GM19328 (cell line): ENCODE results near the gene SAMHD1.
"Not testable (repeated sequence)": the region's sequence is repeated elsewhere in the genome, so short reads cannot be mapped to it uniquely, and the experiment has no call there.

Source experiments
- ATAC-seq: cut with Tn5 transposase; IDR thresholded peaks from one replicate; pipeline ENCODE4 v1.9.1; 2021; ENCODE audit warnings: mild to moderate bottlenecking, moderate library complexity; ENCODE audit not compliant: unreplicated experiment

Gene SAMHD1

DNA sequence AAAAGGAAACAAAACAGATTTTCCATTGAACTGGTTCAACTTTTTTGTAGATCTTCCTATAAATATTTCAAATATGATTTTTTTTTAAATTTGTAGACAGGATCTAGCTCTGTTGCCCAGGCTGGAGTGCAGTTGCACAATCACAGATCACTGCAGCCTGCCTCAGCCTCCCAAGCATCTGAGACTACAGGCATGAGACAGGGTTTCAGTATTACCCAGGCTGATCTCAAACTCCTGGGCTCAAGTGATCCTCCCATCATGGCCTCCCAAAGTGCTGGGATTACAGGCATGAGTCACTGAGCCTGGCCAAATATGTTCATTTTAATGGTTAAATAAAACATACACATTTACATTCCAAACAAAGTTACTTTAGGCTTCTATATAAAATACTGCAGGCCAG is 33.6 kb downstream of the SAMHD1 start:
- ATAC-seq, result no peak

DNA sequence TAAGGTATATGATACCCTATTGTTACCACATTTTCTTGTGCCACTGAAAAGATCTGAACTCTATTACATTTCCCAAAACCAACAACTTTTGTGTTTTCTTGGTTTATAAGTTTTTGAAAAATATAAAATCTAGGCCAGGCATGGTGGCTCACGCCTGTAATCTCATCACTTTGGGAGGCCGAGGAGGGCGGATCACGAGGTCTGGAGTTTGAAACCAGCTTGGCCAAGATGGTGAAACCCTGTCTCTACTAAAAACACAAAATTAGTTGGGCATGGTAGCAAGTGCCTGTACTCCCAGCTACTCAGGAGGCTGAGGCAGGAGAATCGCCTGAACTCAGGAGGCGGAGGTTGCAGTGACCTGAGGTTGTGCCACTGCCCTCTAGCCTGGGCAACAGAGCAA is 34.3 kb downstream of the SAMHD1 start:
- ATAC-seq, result no peak

DNA sequence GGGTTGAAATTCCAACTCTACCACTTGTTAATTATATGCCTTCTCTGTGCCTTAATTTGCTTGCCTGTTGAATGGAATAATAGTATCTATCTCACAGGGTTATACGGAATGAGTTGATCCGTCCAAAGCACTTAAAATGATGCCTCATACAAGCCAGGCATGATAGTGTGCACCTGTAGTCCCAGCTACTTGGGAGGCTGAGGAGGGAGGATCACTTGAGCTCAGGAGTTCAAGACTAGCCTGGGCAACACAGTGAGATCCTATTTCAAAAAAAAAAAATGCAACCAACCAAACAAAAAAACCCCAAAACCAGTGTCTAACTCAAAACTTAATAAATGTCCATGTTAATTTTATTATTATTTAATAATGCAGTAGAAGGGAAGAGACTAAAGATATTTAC is 35.3 kb downstream of the SAMHD1 start:
- ATAC-seq, result no peak

DNA sequence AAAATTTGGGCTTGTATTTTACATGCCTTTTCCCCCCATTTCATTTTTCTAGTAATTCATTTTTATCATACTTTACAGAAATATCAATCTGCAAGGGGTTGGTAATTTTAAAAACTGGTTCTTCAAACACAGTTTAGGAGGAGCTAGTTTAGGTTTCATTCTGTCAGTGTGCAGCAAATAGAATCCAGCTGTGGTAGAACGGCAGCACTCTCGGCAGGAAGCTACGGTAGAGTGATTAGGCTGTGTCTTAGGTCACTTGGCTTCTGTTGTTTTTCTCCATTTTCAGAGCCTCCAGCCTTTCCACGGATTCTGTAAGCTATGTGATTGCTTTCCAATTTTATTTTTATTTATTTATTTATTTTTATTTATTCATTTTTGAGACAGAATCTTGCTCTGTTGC is 42.9 kb downstream of the SAMHD1 start:
- no peak for ATAC-seq

DNA sequence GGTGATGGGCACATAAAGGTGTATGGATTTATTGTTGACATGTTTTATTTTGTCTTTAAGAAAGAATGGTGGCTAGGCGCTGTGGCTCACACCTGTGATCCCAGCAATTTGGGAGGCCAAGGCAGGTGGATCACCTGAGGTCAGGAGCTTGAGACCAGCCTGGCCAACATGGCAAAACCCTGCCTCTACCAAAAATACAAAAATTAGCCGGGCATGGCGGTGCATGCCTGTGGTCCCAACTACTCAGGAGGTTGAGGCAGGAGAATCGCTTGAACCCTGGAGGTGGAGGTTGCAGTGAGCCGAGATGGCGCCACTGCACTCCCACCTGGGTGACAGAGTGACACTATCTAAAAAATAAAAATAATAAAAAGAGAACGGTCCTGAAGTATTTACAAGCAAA is 45.4 kb downstream of the SAMHD1 start:
- ATAC-seq, result not testable (repeated sequence)

DNA sequence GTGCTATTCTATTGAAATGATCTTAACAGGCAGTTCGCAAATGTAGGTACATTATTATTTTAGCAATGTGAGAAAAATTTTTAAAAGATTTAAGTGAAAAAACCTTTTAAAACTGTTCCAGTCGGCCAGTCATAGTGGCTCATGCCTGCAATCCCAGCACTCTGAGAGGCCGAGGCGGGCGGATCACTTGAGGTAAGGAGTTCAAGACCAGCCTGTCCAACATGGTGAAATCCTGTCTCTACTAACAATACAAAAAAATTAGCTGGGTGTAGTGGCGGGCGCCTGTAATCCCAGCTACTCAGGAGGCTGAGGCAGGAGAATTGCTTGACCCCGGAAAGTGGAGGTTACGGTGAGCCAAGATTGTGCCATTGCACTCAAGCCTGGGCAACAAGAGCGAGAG is 45.9 kb downstream of the SAMHD1 start:
- ATAC-seq, result not testable (repeated sequence)

DNA sequence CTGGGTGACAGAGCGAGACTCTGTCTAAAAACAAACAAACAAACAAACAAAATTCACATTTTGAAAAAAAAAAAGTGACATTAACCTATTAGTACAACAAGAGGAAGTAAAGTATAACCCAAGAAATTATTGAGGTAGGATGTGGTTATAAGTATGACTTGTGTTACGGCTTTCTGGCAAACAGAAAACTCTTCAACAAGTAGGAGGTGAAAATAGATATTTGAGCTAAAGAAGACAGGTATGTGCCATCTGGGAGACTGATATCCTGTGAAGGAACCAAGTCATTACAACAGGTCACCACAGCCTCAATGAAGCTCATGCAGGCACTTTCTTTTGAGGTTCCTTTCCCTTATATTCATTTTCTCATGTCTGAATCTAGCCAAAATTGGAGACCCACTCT is 46.8 kb downstream of the SAMHD1 start:
- ATAC-seq, result no peak

DNA sequence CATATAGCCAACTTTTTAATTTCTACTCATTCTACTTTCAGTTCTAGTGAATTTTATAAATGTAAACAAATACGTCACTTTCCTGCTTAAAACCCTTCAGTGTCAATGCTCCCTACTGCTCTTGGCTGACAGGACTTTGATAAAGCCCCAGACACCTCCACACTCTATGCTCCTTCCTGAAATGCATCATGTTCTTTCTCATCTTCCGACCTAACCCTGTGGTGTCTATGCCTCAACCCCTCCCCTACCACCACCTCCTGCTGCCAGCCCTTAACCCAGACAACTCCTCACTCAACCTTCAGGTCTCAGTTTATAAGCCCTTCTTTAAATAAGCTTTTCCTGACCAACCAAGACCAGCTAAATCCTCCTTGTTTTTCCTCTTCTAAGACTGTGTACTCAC is 56.5 kb downstream of the SAMHD1 start:
- ATAC-seq, result no peak

DNA sequence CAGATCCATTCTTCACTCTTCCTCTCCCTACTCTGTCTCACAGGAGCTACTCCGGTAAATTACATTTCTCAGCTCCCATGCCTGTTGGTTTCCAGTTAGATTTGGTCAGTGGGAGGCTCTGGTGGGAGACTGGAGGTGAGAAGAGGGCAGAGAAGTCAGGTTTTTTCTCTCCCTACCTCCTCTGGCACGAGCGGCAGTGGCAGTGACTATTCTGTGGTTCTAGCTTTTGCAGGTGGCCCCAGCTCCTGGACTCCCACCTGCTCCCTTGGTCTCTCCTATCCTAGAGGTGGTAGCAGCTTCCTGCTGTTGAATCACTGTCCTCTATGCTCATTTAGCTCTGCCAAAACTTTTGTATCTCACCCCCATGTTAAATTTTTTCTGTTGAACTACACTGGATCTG is 57.7 kb downstream of the SAMHD1 start:
- ATAC-seq, result no peak

DNA sequence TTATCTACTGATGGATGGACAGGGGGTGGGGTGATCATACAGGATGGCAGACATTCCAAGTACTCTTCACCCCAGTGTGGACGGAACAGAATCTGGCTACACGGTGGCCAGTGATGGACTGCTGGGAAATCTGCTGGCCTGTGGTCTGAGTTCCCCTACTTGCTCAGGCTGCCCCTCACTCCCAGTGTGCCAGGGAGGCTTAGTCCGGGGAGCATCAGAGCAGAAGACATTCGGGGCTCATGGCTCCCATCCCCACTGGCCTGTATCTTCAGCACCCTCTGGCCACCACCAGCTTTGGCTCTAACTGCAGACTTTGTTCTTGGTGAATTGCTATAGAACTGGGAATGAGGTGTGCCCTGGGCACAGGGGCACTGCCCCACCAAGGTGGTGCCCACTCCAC is 60.3 kb downstream of the SAMHD1 start:
- no peak for ATAC-seq

DNA sequence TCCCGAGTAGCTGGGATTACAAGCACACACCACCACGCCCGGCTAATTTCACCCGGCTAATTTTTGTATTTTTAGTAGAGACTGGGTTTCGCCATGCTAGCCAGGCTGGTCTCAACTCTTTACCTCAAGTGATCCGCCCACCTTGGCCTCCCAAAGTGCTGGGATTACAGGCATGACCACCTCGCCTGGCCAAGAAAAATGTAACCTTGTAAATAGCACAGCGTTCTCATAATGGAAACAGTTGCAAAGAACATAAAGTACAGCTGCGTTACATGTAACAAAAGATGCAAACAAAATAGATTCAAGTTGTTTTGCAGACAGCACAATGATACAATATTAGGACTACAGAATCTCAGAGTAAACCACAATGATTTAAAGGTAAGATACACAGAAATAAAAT is 60.9 kb downstream of the SAMHD1 start:
- ATAC-seq, result no peak

DNA sequence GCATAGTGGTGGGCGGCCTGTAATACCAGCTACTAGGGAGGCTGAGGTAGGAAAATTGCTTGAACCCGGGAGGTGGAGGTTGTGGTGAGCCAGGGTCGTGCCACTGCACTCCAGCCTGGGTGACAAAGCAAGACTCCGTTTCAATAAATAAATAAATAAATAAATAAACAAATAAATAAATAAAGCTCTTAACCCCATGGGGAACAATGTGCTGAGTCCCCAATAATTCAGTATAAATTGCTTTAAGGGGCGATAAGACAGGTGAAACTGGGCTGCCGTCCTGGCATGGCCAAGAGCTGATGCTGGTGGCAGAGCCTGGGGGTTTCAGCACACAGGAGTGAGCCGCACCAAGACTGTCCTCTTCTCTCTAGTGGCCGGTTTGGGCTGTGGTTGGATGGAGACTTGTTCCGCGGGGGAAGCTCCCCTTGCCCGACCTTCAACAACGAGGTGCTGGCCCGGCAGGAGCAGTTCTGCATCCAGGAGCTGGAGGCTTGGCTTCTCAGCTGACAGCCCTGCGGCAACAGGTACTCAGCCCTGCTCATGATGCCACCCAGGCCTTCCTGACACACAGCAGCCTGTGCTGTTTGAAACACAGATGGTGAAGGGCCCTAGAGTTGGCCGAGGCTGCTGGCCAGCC is 62.5 kb downstream of the SAMHD1 start:
- ATAC-seq, result no peak

DNA sequence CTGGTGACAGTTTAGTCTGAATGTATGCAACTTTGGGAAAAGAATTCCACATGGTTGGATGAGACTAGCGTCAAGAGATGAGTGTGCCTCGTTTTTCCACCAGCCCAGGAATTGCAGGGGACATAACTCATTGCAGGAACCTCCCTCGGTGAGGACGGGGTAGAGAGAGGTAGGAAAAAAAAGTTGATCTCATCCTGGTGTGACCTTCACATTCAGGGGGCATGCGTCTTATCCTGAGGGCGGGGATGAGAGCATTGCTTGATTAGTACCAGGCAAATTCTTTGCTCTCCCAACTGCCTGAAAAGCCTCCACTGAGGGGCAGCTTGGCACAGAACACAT is 63.8 kb downstream of the SAMHD1 start:
- ATAC-seq, result no peak

DNA sequence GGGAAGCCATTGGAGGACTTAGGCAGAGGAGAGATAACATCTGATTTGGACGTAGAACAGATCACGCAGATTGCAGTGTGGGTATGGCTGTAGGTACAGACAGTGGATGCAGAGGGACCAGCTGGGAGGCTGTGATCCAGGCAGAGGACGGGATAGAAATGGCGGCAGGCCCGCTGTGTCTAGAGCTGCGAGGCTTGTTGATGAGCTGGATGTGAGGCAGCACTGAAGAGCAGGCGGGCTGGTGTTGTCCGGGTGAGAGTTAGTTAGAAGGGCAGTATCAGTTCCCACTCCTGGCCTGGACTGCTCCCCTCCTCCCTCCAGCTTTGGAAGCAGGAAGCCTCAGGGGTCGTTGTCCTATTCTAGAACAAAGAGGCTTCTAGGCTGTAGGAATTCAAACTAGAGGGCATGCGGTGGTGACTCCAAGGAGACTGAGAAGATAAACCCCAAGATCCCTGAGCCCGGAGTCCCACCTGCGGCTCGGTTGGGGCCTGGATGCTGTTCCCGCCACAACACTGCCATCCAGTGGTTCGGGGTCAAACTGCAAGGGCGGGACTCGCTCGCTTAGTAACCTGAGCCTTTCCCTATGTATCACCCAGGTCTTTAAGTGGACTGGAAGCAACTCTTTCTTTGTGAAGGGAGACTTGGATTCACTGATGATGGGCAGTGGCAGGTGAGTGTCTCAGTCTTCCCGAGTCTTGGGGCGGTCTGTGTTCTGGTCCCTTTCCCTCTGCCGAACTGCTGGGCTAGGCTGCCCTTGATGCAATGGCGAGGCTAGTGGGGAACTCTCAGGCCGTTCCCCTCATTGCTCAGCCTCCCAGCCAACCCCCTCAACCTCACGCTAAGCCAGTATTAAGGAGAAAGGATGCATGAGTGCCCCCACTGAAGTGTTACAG is 64.4 kb downstream of the SAMHD1 start:
- ATAC-seq, result no peak

DNA sequence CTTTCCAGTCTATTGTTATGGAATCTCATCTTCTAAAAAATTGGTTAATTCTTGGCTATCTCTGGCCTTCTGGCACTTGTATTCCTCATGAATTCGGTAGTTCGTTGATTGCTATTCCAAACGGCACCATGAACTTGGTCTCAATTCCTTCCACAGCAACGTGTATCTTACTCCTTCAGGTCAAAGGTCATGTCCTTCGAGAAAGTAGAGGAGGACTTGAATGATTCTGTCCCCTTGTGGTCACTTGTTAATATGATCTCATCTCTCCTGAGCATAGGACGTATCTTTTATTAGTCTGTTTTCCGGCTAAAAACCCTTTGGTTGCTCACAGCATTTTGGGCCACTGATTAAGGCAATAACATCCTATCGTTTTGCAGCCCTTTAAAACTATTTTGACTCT is 66.2 kb downstream of the SAMHD1 start:
- no peak for ATAC-seq

DNA sequence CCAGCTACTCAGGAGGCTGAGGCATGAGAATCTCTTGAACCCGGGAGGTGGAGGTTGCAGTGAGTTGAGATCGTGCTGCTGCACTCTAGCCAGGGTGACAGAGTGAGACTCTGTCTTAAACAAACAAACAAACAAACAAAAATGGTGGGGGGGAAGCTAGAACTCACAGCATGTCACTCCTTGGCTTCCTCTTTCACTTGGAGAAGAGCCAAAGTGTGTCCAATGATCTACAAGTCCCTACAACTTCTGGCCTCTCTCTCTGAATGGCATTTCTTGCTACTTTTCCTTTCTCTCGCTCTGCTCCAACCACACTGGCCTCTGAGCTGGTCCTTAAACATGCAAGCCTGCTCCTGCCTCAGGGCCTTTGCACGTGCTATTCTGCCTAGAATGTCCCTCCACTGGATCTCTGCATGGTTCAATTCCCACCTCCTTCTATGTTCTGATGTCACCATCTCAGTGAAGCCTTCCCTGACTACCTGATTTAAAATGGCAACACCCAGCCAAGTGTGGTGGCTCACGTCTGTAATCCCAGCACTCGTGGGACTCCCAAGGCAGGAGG is 67.5 kb downstream of the SAMHD1 start:
- no peak for ATAC-seq

DNA sequence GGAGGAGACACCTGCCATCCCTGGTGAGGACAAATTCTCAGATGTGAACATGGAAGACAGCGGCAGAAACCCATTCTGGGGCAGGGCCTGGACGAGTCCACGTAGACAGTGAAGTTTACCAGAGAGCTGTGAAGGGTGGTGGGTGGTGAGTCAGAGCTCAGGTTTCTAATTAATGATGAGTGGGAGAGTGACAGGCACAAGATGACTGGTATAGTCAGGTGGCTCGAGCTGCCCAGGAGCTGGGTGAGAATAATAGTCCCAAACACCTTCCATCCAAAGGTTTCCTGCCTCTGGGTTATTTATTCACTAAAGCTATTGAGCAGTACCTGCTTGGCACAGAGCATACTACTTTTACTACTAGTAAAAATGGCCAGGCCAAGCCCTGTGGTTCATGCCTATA is 69.6 kb downstream of the SAMHD1 start:
- no peak for ATAC-seq

DNA sequence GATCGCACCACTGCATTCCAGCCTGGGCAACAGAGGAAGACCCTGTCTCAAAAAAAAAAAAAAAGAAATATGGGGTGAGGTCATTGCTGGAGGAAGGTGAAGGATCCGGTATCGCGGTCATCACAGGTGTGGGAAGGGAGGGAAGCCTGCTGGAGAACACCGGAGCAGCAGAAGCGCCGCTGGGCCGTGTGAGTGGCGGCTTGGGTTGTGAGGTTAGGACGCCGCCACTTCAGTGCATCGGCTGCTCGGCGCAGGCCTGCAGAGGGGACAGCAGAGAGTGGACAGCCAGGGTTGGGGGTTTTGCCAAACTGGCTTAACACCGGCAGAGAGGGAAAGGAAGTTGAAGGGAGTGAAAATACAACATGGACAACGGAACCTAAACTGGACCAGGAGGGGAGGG is 70.2 kb downstream of the SAMHD1 start:
- ATAC-seq, result no peak

DNA sequence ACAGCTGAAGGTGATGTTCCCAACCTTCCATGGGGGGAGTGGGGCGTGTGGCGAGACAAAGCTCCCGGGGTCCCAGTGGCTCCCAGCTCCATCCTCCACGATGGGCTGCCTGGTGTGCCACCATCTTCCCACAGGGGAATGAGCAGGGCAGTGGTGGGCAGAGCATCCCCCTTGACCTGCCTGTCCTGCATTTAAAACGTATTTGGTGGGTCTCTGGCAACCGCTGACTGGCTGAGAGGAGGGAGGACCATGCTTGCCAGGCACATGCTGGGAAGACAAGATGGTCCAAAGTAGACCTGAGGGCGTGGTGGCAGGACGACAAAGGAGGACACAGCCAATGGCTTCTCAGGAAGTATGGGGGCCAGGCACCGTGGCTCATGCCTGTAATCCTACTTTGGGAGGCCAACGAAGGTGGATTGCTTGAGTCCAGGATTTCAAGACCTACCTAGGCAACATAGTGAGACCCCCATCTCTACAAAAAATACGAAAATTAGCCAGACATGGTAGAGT is 70.7 kb downstream of the SAMHD1 start:
- no peak for ATAC-seq

DNA sequence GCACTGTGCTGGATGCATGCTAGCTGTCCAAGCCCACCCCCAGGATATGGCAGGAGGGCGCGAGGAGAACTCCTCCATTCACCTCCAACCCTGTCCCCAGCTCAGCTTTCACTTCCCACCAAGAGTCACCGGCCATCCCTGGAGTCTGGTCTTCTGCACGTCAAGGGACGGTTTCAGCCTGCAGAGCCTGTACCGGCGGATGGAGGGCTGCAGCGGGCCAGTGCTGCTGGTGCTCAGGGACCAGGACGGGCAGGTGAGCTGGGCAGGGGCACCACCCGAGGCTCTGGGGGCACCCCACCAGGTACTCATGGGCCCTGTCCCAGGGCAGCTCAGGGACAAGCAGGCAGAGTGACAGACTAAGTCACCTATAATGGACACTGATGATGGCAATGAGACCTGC is 72.6 kb downstream of the SAMHD1 start:
- ATAC-seq, result no peak

DNA sequence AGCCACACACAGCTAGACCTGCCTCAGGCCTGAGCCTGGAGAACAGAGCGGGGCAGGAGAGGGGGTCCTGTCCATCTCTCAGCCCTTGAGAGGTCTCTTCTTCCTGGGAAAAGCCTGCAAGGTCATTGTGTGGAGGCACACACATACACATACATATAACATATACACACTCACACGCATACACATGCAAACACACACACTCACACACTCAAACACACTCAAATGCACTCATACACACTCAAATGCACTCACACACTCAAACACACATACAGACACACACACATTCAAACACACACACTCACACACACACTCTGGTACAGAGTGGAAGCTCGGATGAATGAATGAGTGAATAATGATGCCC is 75.1 kb downstream of the SAMHD1 start:
- ATAC-seq, result no peak
